Activated CD4-positive, alpha-beta T cell treated with anti-CD3 and anti-CD28 coated beads, Interleukin-2, amount 50 U/mL, for 4 hours (primary cell): ENCODE measurements around the gene CAPN1.
"Not testable (repeated sequence)": the region's sequence is repeated elsewhere in the genome, so short reads cannot be mapped to it uniquely, and the experiment has no call there.

Experiments
- DNase-seq, 2 experiments: peaks; one replicate each; pipeline ENCODE4 v3.0.0-alpha.2; 2020

Gene CAPN1

GRCh38 chr11:65221026-65221425, 39.3 kb downstream of the CAPN1 start:
- no peak for DNase-seq

GRCh38 chr11:65223011-65223410, 41.3 kb downstream of the CAPN1 start:
- DNase-seq = no peak

GRCh38 chr11:65224930-65225278, 43.2 kb downstream of the CAPN1 start:
- DNase-seq = no peak

- peak; percentile 57 to 58 for DNase-seq
Observed at GRCh38 chr11:65225279-65226102, 43.8 kb downstream of the CAPN1 start.

GRCh38 chr11:65226103-65226442, 44.3 kb downstream of the CAPN1 start:
- no peak for DNase-seq

GRCh38 chr11:65227879-65228278, 46.2 kb downstream of the CAPN1 start:
- DNase-seq = no peak

GRCh38 chr11:65236194-65237059, 54.7 kb downstream of the CAPN1 start:
- no peak for DNase-seq

- not testable (repeated sequence) for DNase-seq
Observed at GRCh38 chr11:65238302-65238701, 56.6 kb downstream of the CAPN1 start.

- no peak for DNase-seq
Observed at GRCh38 chr11:65241134-65241533, 59.4 kb downstream of the CAPN1 start.

GRCh38 chr11:65241692-65242091, 60.0 kb downstream of the CAPN1 start:
- DNase-seq = no peak

GRCh38 chr11:65242389-65242788, 60.7 kb downstream of the CAPN1 start:
- DNase-seq = no peak

GRCh38 chr11:65243797-65244196, 62.1 kb downstream of the CAPN1 start:
- no peak for DNase-seq

- not testable (repeated sequence) for DNase-seq
Observed at GRCh38 chr11:65245046-65245445, 63.3 kb downstream of the CAPN1 start.

GRCh38 chr11:65246506-65246905, 64.8 kb downstream of the CAPN1 start:
- DNase-seq = no peak

- not testable (repeated sequence) for DNase-seq
Observed at GRCh38 chr11:65248184-65248710, 66.5 kb downstream of the CAPN1 start.

GRCh38 chr11:65251476-65251875, 69.7 kb downstream of the CAPN1 start:
- no peak for DNase-seq

- DNase-seq = no peak
Observed at GRCh38 chr11:65254724-65255123, 73.0 kb downstream of the CAPN1 start.

GRCh38 chr11:65258988-65259387, 77.3 kb downstream of the CAPN1 start:
- no peak for DNase-seq

- DNase-seq = no peak
Observed at GRCh38 chr11:65260302-65260701, 78.6 kb downstream of the CAPN1 start.

GRCh38 chr11:65260756-65261590, 79.2 kb downstream of the CAPN1 start:
- no peak for DNase-seq
